IPS-NIHi11 (cell line): ENCODE data around the gene LCE2A.

Experiments
- DNase-seq: peaks from one replicate; pipeline ENCODE4 v3.0.0; 2012; ENCODE audit warnings: mixed read lengths, low spot score

Gene LCE2A

DNA sequence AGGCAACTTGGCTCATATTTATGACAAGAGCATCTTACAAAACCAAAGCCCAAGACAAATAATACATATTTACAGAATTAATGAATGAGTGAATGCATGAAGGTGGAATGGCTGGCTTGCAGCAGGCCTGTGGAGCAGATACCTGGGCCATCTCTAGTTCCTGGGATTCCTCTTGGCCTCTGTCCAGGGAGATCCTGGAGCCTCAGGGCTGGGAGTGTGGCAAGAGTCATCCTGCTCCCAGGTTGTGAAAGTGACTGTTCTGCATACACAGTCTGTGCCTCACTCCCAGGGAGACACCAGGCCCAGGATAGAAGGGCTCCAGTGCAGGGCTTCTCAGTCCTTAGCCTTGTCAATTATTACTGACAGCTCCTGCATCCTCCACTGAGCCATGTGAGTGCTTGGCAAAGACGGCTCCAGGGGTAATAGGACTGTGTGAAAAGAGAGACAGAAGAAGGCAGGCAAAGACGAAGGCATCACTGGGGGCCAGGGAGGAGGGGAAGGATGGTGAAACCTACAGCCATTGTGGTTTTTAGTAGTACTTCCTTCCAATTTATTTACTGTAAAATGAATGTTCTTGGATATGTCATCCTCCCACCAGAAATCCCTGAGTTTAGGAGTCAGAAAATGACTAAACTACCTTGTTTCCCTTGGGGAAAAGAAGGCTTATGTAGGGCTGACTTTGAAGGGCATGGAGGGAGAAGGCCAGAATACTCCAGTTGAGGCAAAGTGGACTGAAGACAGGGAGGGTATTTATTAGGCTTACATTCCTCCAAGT is 45.4 kb downstream of the LCE2A start:
- no peak for DNase-seq

GRCh38 chr1:152745289-152745704 is 47.2 kb downstream of the LCE2A start:
- no peak for DNase-seq

DNA sequence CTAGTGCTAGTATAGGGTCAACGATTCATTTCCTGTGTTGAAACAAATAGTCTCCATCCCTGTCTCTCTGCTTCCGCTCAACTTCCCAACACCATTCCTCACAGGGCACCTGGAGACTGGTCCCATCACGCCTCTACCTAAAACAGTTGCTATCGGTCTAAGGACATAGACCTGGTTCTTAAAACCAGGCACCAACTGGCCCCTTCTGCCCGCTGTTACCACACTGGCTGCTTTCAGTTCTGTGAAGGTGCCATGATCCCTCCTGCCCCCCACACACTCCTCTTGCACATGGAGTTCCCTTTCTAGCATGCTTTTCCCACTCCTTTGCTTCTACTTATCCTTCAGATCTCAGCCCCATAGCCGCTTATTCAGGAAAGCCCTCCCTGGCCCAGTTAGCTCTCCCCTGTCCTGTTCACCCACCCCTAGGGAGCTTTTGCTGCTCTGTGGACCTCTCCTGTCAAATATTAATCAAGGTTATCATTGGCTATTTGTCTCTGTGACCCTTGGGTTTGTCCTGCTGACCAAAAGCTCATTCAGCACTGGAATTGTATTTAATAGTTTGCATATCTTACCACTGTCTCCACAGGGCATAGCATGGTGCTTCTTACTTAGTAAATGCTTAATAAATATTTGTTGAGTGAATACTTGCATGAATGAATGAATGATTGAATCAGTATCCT is 47.8 kb downstream of the LCE2A start:
- DNase-seq = no peak

DNA sequence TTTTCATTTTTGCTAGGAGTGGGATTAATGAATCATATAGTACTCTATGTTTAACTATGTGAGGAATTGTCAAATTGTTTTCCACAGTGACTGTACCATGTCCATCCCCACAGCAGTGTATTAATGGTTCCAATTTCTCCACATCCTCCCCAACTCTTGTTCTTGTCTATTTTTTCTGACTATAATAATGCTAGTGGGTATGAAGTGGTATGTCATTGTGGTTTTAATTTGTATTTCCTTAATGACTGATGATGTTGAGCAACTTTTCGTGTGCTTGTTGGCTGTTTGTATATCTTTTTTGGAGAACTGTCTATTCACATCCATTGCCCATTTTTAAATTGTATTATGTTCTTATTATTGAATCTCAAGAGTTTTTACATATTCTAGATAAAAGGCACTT is 49.7 kb downstream of the LCE2A start:
- DNase-seq = no peak
